Ovary (tissue), 9 donors: ENCODE results near the gene KCTD13. TPM values are rescaled to one million over a fixed set of nuclear protein-coding genes. Genes with fewer than 3 reads are reported as not detected.

ENCODE experiments used
- DNase-seq, 5 donors: peaks; one replicate each; pipeline ENCODE4 v3.0.0-alpha.2; 2019 to 2020
- H3K27ac ChIP-seq, 2 donors: fragments of 200-600 bp; one replicate each; pipeline versions ENCODE4 v1.5.1 to v1.8.0; 2019 to 2022
- H3K27me3 ChIP-seq: fragments of 200-600 bp; one replicate; pipeline ENCODE4 v1.8.0; 2022
- H3K36me3 ChIP-seq: fragments of 200-600 bp; sonication (generic); one replicate; pipeline ENCODE4 v1.5.1; 2019
- H3K4me1 ChIP-seq: one replicate; pipeline ENCODE4 v1.8.1; 2013; ENCODE audit warnings: mild to moderate bottlenecking, moderate library complexity; ENCODE audit not compliant: insufficient read depth
- H3K4me3 ChIP-seq: fragments of 200-600 bp; sonication (generic); one replicate; pipeline ENCODE4 v1.5.1; 2017
- H3K9me3 ChIP-seq, 2 donors: fragments of 200-600 bp in 1 of 2; sonication (generic) in 1 of 2; one replicate each; pipeline versions ENCODE4 v1.5.1 to v1.8.1; 2013 to 2019; ENCODE audit warnings: mild to moderate bottlenecking in 1 of 2, moderate library complexity in 1 of 2
- EP300 ChIP-seq: sonication (generic); formaldehyde crosslinking; IDR thresholded peaks from one replicate; pipeline ENCODE4 v1.6.1; 2017; ENCODE audit warnings: antibody characterized with exemption
- POLR2A ChIP-seq: fragments of 450-650 bp; IDR thresholded peaks from one replicate; pipeline ENCODE4 v1.6.1; 2017; ENCODE audit warnings: antibody characterized with exemption, mild to moderate bottlenecking, moderate library complexity
- WGBS, 3 donors: extraction: QIAGEN DNeasy Blood & Tissue Kit in 1 of 3; methylation state at CpG; one replicate each; pipeline versions ENCODE4 v1.1.5 to v1.1.7; 2013 to 2017; 5-methylcytosine and 5-hydroxymethylcytosine counted together
- intact Hi-C, 4 donors: fragments of 100-400 bp; cut with DNase I; formaldehyde crosslinking; loops; one replicate each; pipeline versions ENCODE4 v1.11.0 to v1.15.1; 2022 to 2023
- polyA plus RNA-seq, 2 donors: library from polyadenylated mRNA; stranded (reverse); fragments of 200-250 nt in 1 of 2; fragments of 350-450 nt in 1 of 2; fragmentation: Illumina TruSeq in 1 of 2; extraction: RNeasy Lipid Tissue Mini Kit (QIAGEN cat#74804) in 1 of 2; gene quantifications; one replicate each; pipeline ENCODE4 v1.2.3, GENCODE V29; 2013 to 2014
- total RNA-seq, 7 donors: library from RNA; depleted of rRNA in 2 of 7; stranded (reverse); fragments of >200 nt in 2 of 7; fragmentation: NEBNext Ultra II Directional in 3 of 7; extraction: Animal tissue kit (Norgen Biotek cat#: 25700) in 3 of 7; gene quantifications; one replicate each; pipeline versions ENCODE4 v1.1.0 to v1.2.4, GENCODE V29; 2016 to 2023
- TF ChIP-seq, protein P1 (sequence below), 3 donors: fragments of 450-650 bp in 2 of 3; fragments of 200-600 bp in 1 of 3; IDR thresholded peaks; one replicate each; pipeline versions ENCODE4 v1.5.1 to v1.8.0; 2016 to 2022; ENCODE audit warnings: antibody characterized with exemption in 3 of 3, mild to moderate bottlenecking in 1 of 3
- donor health status: DM: no; HTN: no; CAD: no; lungs with moderate emphysema.
- donor health status: DM: no; HTN: no; CAD: no.
- donor health status: Bipolar disorder and iron deficiency.
- donor health status: DM: yes; HTN: yes; CAD: no.
- donor health status: DM: no; HTN: no; CAD: no.
- donor health status: DM: yes; HTN: yes; CAD: no.

Gene KCTD13
- total and polyA plus RNA-seq, 9 donors: 7.0 to 36.8 (median 23.3) TPM

DNA sequence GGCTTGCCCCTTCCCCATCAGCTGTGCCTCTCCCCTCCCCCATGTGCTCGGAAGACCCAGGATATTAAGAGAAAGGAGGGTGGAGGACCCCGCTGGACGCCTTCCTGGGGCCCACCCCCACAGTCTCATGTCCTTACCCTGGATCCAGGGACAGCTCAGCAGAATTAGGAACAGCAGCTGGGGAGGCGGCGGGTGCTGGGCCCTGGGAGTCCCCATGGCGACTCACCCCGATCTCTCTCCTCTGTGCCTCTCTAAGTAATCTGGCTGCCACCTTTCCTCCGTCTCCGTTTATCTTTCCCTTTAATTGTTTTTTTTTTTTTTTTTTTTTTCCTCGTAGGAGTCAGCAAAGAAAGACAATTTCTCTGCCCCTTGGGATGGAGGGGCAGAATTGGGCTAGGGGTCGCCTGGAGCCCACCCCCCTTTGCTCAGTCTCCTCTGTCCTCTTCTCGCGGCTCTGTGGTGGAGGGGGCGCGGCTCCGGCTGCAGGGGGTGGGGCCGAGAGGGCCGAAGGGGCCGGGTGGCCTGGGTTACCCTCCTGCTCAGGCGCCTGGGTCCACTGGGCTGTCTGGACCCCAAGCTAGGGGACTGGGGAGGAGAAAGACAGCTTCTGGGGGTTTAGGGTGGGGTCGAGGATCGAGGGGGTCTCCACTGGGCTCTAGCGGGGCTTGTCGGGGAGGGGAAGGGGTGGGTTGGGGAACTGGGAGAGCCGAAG is 27.1 kb downstream of the KCTD13 start:
- Histone ChIP-seq H3K27me3 (no peaks in the 10 kb centered on the region), H3K4me3 (no peak overlapping the region), H3K36me3 (no peaks in the 10 kb centered on the region), H3K27ac (no peak overlapping the region), H3K9me3 (no peaks in the 10 kb centered on the region), H3K4me1 (peaks cover 3% of the 10 kb centered on the region)
- intact Hi-C loops: no loop called here
- WGBS, 3 donors: 0 to 2% (median 1%) methylated on average over 25 of the region's 25 CpGs
- DNase-seq: no peak
- TF ChIP-seq POLR2A (no peak), EP300 (no peak)
- TF ChIP-seq, protein P1, sequence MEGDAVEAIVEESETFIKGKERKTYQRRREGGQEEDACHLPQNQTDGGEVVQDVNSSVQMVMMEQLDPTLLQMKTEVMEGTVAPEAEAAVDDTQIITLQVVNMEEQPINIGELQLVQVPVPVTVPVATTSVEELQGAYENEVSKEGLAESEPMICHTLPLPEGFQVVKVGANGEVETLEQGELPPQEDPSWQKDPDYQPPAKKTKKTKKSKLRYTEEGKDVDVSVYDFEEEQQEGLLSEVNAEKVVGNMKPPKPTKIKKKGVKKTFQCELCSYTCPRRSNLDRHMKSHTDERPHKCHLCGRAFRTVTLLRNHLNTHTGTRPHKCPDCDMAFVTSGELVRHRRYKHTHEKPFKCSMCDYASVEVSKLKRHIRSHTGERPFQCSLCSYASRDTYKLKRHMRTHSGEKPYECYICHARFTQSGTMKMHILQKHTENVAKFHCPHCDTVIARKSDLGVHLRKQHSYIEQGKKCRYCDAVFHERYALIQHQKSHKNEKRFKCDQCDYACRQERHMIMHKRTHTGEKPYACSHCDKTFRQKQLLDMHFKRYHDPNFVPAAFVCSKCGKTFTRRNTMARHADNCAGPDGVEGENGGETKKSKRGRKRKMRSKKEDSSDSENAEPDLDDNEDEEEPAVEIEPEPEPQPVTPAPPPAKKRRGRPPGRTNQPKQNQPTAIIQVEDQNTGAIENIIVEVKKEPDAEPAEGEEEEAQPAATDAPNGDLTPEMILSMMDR (IDR thresholded peaks at IDR 0.05): no peak

DNA sequence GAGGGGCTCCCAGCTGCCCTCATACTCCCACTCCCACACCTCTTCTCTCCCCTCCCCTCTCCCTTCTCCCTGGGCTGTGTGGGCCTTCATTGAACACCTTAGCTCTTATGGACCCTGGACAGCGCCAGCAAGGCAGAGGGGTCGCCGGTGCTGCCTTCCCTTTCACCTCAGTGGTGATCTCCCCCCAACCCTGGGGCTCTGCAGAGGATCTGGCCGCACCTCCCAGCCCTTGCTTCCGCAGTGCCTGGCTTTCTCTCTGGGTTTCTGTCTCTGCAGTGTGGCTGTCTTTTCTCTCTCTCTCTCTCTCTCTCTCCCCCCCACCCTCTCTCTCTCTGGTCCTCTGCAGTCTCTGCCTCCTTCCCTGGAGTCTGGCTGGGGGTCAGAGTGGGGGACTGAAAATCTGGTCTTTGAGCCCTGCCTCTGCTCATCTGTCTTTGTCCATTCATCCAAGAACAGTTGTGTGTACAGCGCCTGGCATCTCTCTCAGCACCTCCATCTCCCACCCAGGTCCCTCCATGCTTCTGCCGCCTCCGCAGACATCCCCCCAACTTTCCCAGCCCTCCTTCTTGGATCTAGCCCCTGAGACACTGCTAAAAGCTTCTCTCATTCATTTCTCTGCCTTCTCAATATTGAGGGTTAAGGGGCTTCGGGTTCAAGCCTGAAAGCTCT is 27.8 kb downstream of the KCTD13 start:
- Histone ChIP-seq H3K9me3 (no peaks in the 10 kb centered on the region), H3K27ac (no peak overlapping the region), H3K27me3 (no peaks in the 10 kb centered on the region), H3K36me3 (no peaks in the 10 kb centered on the region), H3K4me3 (no peak overlapping the region), H3K4me1 (peaks cover 3% of the 10 kb centered on the region)
- 15 to 20% (median 19%) methylated on average over 9 of the region's 9 CpGs for WGBS, 3 donors
- no peak for DNase-seq
- TF ChIP-seq POLR2A (no peak), EP300 (no peak)
- TF ChIP-seq, protein P1 (IDR thresholded peaks at IDR 0.05): no peak
- intact Hi-C loops: no loop called here

DNA sequence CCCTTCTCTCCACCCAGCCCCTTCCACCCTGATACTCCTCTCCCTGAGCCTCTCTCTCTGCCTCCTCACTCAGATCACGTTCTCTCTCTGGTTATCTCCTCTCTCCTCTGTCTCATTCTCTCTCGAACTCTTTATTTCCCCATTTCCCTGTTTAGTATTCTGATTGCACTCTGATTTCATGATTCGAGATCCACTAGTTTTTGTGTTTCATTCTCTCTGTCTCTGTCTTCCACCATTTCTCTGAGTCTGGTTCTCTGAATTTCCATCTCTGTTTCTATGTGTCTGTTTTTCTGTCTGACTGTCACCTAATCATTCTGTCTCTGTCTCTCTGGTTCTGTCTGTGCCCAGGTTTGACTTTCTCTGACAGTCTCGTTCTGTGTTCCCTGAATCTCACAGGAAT is 28.7 kb downstream of the KCTD13 start:
- H3K4me3 ChIP-seq: no peak overlapping the region
- peaks cover 3% of the 10 kb centered on the region for H3K4me1 ChIP-seq
- intact Hi-C loops: no loop called here
- no peaks in the 10 kb centered on the region for H3K27me3 ChIP-seq
- TF ChIP-seq, protein P1 (IDR thresholded peaks at IDR 0.05): no peak
- TF ChIP-seq POLR2A (no peak), EP300 (no peak)
- WGBS, 3 donors: 50 to 66% (median 65%) methylated on average over 4 of the region's 4 CpGs
- no peak for DNase-seq
- H3K27ac ChIP-seq: no peak overlapping the region
- H3K9me3 ChIP-seq: no peaks in the 10 kb centered on the region
- H3K36me3 ChIP-seq: no peaks in the 10 kb centered on the region

DNA sequence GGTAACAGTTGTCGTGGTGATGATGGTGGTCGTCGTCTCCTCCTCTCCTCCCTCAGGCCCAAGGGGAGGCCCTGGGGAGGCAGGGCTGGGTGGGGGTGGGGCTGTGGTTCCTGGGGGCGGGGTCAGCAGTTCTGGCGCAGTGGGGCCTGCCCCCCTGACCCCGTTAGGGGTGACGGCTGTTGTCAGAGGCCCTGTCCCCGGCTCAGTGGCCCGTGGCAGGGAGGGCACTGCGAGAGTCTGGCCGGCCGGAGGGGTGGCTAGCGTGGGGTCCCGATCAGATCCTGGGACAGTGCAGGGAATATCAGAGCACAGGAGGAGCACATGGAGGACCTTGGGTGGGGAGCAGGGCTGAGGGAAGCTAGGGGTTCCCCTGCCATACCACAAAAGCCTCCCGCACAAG is 29.2 kb downstream of the KCTD13 start:
- TF ChIP-seq EP300 (no peak), POLR2A (no peak)
- TF ChIP-seq, protein P1 (IDR thresholded peaks at IDR 0.05): no peak
- no peak for DNase-seq
- Histone ChIP-seq H3K9me3 (no peaks in the 10 kb centered on the region), H3K4me3 (no peak overlapping the region), H3K36me3 (no peaks in the 10 kb centered on the region), H3K27ac (no peak overlapping the region), H3K4me1 (peaks cover 3% of the 10 kb centered on the region), H3K27me3 (no peaks in the 10 kb centered on the region)
- 46 to 54% (median 53%) methylated on average over 14 to 15 of the region's 15 CpGs for WGBS, 3 donors
- intact Hi-C loops: no loop called here
